ENCODE measurements around the gene MKLN1.

GRCh38 chr7:131300078-131300477, 27.6 kb upstream of the MKLN1 start:
- TF ChIP-seq CTCF (IDR thresholded peaks at IDR 0.05) = no peak
- no peak for TF ChIP-seq POLR2A (IDR thresholded peaks at IDR 0.05)
